Left hindlimb (tissue), 1 donor: ENCODE measurements around the gene C10orf105.
A peak's percentile ranks its signal among the peaks of the same experiment; 100 is the strongest.

Experiments used
- DNase-seq: peaks from one replicate; pipeline ENCODE4 v3.0.0-alpha.2; 2018

The C10orf105 gene

GRCh38 chr10:71737001-71737833 is 17.6 kb upstream of the C10orf105 start:
- DNase-seq = no peak

- DNase-seq = no peak
Observed at GRCh38 chr10:71736570-71736952, 17.0 kb upstream of the C10orf105 start.

GRCh38 chr10:71735709-71736569 is 16.4 kb upstream of the C10orf105 start:
- no peak for DNase-seq

GRCh38 chr10:71734797-71735196 is 15.2 kb upstream of the C10orf105 start:
- DNase-seq = no peak

- no peak for DNase-seq
Observed at GRCh38 chr10:71731791-71732190, 12.2 kb upstream of the C10orf105 start.

GRCh38 chr10:71729161-71729636 is 9.6 kb upstream of the C10orf105 start:
- no peak for DNase-seq

- peak; percentile 71 for DNase-seq
Observed at GRCh38 chr10:71727738-71728737, 8.5 kb upstream of the C10orf105 start.

- DNase-seq = no peak
Observed at GRCh38 chr10:71727105-71727737, 7.6 kb upstream of the C10orf105 start.

- no peak for DNase-seq
Observed at GRCh38 chr10:71726580-71727104, 7.1 kb upstream of the C10orf105 start.

GRCh38 chr10:71725998-71726579 is 6.5 kb upstream of the C10orf105 start:
- DNase-seq = no peak

GRCh38 chr10:71725249-71725648 is 5.7 kb upstream of the C10orf105 start:
- no peak for DNase-seq

GRCh38 chr10:71724539-71724938 is 5.0 kb upstream of the C10orf105 start:
- DNase-seq = no peak

GRCh38 chr10:71723311-71723710 is 3.7 kb upstream of the C10orf105 start:
- no peak for DNase-seq

GRCh38 chr10:71722849-71723248 is 3.3 kb upstream of the C10orf105 start:
- no peak for DNase-seq

- DNase-seq = no peak
Observed at GRCh38 chr10:71721313-71721712, 1.7 kb upstream of the C10orf105 start.

- DNase-seq = no peak
Observed at GRCh38 chr10:71720288-71720687, 710 bp upstream of the C10orf105 start.

- no peak for DNase-seq
Observed at GRCh38 chr10:71719042-71719441, 536 bp downstream of the C10orf105 start.

- DNase-seq = no peak
Observed at GRCh38 chr10:71718165-71718698, 1.3 kb downstream of the C10orf105 start.

- no peak for DNase-seq
Observed at GRCh38 chr10:71717551-71717951, 2.0 kb downstream of the C10orf105 start.

GRCh38 chr10:71717056-71717455 is 2.5 kb downstream of the C10orf105 start:
- no peak for DNase-seq

- DNase-seq = no peak
Observed at GRCh38 chr10:71716426-71716825, 3.2 kb downstream of the C10orf105 start.
